Measurements from ENCODE around the gene TPST1.

Gene TPST1

DNA sequence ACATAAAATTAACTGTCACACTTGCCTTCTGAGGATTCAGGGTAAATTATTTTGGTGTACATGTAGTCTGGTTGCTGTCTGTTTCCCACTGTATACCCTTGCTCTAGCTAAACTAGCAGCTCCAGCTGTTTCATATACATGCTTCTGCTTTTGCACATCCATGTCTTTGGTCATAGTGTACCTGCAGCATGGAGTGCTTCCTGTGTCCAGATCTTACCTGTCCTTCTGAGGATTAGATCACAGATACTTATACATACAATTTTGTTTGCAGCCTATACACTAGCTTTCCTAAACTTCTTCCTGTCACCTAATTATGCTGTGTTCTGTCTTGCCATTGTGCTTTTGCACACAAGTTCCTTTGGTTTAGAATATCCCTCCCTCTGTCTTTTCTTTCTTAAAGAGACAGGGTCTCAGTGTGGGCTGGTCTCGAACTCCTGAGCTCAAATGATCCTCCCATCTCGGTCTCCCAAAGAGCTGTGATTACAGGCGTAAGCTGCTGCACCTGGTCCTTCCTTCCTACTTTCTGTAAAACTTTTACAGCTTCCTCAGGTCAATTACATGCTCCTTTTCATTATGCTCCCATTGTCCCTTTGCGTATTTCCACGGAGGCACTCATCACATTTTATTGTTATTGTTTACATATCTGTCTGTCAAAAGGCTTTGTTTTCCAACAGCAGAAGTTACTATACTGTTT lies 33.8 kb downstream of the TPST1 start:
- DNase-seq (ENCODE audit: low spot score): no peak

GRCh38 chr7:66239467-66239856 lies 34.3 kb downstream of the TPST1 start:
- DNase-seq (ENCODE audit: low spot score): no peak

GRCh38 chr7:66245008-66245407 lies 39.9 kb downstream of the TPST1 start:
- no peak for DNase-seq (ENCODE audit: low spot score)

- no peak for DNase-seq (ENCODE audit: low spot score)
These were observed 41.5 kb downstream of the TPST1 start for GRCh38 chr7:66246554-66247171.

- no peak for DNase-seq (ENCODE audit: low spot score)
These were observed 42.4 kb downstream of the TPST1 start for GRCh38 chr7:66247380-66248078.

DNA sequence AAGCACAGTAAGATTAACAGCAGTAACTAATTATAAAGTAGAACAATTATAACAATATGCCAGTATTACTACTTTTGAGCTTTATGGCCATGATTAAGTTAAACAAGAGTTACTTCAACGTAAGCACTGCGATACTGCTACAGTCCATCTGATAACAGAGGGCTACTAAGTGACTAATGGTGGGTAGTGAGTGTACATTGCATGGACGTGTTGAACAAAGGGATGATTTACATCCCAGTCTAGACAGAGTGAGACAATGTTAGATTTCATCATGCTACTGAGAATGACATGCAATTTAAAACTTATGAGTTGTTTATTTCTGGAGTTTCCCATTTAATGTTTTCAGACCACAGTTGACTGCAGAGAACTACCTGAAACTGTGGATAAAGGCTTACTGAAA lies 45.6 kb downstream of the TPST1 start:
- no peak for DNase-seq (ENCODE audit: low spot score)

DNA sequence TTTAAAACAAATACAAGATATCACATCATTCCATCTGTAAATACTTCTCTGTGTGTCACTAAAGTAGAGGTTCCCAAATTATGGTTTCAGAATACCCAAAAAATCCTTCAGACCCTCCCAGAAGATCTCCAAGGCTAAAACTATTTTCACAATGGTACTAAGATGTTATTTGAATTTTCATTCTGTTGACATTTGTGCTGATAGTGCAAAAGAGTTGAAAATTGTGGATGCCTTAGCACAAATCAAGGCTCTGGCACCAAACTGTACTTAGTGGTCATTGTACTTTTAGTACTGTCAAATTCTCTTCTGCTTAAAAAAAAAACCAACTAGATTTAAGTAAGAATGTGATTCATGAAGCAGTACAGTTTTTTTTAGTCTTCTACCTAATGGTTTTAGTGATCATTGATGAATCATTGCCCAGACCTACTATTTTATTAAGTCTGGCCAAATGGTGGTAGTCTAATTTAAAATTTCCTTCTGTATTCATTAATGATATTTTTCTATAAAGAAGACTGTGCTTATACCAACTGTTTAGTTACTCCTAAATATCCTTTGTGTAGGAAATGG lies 50.5 kb downstream of the TPST1 start:
- no peak for DNase-seq (ENCODE audit: low spot score)

DNA sequence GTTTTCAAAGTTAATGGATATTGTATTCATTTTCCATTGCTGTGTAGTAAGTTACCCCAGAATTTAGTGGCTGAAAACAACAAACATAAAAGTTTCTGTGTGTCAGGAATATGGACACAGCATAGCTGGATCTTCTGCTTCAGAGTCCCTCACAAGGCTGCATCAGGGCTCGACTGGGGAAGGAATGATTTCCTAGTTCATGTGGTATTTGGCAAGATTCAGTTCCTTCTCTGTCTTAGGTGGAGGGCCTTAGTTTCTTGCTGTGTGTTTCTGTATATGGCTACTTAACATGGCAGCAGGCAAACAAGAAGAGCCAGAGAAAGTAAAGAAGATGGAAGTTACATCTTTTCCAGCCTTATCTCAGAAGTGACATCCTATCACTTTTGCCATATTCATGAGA lies 51.1 kb downstream of the TPST1 start:
- no peak for DNase-seq (ENCODE audit: low spot score)

- no peak for DNase-seq (ENCODE audit: low spot score)
These were observed 52.3 kb downstream of the TPST1 start for GRCh38 chr7:66257481-66257880.

DNA sequence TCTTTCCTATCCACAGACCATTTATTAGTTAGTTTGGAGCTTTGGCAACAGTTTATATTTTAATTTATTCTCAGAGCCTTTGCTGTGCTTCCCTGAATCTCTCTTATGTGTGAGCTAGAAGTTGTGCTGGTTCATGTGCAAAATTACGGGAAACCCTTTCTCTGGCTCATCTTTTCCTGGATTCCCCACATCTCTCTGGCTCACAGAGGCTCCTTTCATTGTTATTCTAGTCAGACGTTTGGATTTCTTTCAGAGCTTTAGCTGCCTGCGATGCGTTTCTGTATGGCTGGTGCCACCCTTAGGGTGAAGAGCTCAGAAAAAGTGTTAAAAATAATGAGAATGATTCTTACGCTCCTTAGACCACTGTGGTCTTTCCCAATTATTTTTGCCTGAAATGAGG lies 53.3 kb downstream of the TPST1 start:
- peak; percentile 40 for DNase-seq (ENCODE audit: low spot score)

DNA sequence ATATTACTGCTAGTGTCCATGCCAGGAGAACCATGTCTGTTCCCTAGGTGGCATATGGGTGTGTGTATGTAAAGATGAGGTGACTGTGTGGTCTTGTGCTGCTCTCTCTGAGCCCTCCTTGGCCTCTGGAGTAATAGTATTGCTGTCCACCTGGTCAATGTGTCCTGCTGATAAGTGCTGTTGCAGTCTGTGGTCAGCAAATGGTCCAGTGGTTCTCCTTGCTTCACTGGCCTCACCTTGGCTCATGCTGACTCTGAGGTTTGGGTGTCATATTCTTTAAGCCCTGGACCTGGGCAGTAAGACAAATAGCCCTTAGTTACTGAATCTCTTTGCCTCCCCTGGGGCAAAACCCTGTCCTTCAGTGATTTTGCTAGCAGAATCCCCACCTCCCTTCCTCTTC lies 56.8 kb downstream of the TPST1 start:
- DNase-seq (ENCODE audit: low spot score): no peak

DNA sequence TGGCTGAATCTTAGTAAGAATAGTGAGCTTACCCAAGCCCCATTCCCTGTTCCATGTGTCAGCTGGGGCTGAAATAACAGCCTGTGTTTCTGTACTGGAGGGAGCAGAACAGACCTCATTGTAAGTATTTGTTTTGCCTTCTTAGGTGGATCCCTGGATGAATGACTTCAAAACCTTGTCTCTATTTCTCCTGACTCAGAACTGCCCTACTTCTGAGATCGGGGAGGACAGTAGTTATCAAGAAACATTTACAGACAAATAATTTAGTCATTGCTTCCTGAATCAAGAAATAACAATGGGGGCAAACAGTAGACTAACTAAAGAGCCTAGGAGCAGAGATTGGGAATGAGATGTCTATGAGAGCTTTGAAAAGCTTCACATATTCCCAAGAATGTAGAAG lies 58.8 kb downstream of the TPST1 start:
- DNase-seq (ENCODE audit: low spot score): no peak

GRCh38 chr7:66265566-66265965 lies 60.4 kb downstream of the TPST1 start:
- no peak for DNase-seq (ENCODE audit: low spot score)

DNA sequence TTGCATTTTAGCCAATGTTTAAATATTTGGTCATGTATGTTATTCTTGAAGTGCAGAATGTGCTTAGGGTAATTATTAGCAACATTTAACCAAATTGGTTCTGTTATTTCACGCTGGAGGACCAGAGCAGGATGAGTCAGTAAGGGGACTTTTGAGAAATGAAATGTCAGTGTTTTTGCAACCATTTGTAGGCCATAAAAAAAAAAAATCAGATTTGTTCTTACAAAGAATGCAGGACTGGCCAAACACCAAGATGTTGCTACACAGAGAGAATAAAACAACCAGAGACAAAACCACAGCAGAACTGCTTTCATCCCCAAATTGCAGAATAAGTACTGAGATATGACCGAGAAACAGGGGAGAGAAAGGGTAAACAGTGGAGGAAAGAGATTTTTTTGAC lies 62.1 kb downstream of the TPST1 start:
- DNase-seq (ENCODE audit: low spot score): no peak

GRCh38 chr7:66269978-66270377 lies 64.8 kb downstream of the TPST1 start:
- no peak for DNase-seq (ENCODE audit: low spot score)

DNA sequence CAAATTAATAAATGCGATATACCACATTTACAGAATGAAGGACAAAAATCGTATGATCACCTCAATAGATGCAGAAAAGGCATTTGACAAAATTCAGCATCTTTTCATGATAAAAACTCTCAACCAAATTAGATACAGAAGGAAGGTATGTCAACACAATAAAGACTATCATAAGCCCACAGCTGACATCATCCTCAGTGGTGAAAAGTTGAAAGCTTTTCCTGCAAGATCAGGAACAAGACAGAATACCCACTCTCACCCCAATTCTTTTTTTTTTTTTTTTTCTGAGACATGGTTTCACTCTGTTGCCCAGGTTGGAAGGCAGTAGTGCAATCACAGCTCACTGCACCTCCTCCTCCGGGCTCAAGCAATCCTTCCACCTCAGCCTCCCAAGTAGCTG lies 67.2 kb downstream of the TPST1 start:
- DNase-seq (ENCODE audit: low spot score): no peak

- no peak for DNase-seq (ENCODE audit: low spot score)
These were observed 71.2 kb downstream of the TPST1 start for GRCh38 chr7:66276363-66276762.

DNA sequence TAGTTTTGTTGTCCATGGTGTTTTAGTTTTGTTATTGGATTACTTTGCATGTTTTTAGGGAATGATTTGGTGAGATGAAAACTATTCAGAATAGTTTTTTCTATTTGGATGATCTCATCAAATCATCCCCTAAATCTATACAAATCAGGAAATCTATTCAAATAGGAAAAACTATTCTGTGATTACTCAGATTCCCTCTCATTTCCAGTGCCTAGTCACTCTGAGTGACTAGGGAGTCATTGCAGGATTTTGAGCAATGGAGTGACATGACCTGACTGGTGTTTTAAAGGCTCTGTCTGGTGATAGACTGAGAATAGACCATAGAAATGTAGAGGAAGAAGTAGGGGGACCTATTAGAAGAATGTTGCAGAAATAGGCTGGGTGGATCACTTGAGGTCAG lies 72.4 kb downstream of the TPST1 start:
- DNase-seq (ENCODE audit: low spot score): no peak

DNA sequence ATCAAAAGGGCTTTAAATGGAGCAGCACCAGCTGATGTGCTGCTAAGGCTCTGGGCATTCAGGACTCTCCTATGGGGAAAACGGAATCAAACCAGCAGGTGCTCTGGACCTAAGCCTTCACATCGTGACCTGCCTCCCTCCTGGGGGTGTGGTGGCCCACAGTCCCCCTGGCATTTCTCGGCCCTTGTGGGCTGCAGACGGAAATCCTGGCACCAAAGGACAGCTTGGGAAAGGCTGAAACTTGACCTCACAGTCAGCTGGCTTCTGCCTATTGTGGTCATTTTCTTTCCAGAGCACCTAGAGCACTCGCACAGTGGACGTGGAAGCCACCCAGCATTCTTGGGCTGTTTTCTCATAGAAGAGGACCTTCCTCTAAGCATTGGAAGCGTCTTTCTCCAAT lies 74.8 kb downstream of the TPST1 start:
- DNase-seq (ENCODE audit: low spot score): no peak

GRCh38 chr7:66281678-66282590 lies 76.8 kb downstream of the TPST1 start:
- no peak for DNase-seq (ENCODE audit: low spot score)

DNA sequence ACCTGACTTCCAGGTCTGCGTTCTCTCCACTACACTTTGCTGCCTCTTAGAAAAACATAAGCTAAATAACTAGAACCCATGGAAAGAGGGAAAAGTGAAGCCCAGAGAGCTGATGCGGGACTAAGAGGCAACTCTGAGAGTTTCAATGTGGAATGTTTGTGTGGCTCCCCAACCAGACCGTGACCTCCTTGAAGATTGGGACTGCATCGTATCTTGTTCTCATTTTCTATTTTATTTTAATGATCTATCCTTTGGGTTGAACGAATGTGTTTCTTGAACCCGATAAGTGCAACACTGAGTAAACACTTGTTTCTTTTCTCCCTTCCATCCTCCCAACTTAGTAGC lies 77.4 kb downstream of the TPST1 start:
- DNase-seq (ENCODE audit: low spot score): no peak

Data from iPS-NIHi11 (cell line).